Left renal pelvis (tissue), 4 donors: ENCODE data around the gene PLCH2. TPM values are rescaled to one million over a fixed set of nuclear protein-coding genes. Genes with fewer than 3 reads are reported as not detected.
A peak's percentile ranks its signal among the peaks of the same experiment; 100 is the strongest.
"Not testable (repeated sequence)": the region's sequence is repeated elsewhere in the genome, so short reads cannot be mapped to it uniquely, and the experiment has no call there.

ENCODE experiments used
- DNase-seq, 4 donors: peaks; one replicate each; pipeline ENCODE4 v3.0.0-alpha.2; 2013; ENCODE audit warnings: low read depth in 4 of 4, low spot score in 3 of 4
- polyA plus RNA-seq, 4 donors: library from polyadenylated mRNA; unstranded; fragments of 120-200 nt; gene quantifications; one replicate each; pipeline ENCODE4 v1.2.1, GENCODE V29; 2013; ENCODE audit not compliant: insufficient read length in 4 of 4

Gene PLCH2
- polyA plus RNA-seq, 4 donors, result 0.38 to 1.9 (median 1.3) TPM

DNA sequence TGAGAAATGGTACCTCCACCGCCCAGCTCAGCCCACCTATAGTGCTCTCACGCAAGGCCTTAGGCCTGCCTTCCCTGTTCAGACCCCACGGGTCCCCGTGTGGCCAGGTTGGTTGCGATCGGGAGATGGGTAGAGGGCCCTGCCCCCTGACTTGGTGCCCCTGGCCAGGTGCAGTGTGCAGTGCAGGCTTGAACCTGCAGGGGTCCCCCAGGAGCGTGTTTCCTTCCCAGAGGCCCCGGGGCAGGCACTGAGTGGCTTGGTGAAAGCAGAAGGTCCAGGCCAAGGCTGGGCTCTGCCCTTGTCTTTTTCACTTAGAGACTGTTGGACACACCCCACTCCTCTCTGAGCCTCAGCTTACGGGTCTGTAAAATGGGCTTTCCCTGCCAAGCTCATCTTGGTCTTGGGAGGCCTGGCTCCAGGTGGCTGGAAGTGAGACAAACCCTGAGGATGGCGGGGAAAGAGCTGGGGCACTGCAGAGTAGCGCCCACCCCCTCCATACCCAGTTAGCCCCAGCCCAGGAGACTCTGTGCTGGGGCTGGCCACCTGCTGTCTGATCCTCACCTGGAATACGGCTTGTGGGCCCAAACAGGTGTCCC, 63.3 kb downstream of the PLCH2 start:
- no peak for DNase-seq

DNA sequence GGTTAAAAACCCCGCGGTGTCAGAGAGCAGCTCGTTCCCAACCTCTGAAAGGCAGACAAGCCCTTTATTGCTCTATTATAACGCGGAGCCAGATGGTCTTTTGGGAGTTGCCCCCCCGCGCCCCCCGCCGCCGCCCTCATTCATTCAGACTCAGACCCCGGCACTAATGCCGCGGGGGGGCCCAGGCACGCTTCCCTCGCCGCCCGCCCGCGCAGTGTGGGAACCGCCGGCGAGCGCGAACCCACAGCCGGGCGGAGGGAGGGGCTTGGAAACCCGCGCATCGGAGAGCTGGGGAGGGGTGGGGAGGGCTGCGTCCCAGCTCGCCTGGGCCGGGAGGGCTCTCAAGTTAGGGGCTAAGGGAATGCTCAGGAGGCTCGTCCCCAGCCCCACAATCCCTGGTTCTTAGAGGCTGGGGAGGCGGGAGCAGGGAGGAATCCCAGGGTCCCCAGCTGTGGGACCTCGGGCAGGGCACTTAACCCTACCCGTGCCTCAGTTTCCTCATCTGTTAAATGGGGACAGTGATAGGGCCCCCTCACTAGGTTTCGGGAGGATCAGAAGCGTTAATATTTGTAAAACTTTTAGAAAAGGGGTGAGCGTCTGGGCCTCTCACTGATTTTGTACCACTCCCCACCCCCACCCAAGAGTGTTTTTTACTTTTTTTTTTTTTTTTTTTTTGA, 64.9 kb downstream of the PLCH2 start:
- no peak for DNase-seq

DNA sequence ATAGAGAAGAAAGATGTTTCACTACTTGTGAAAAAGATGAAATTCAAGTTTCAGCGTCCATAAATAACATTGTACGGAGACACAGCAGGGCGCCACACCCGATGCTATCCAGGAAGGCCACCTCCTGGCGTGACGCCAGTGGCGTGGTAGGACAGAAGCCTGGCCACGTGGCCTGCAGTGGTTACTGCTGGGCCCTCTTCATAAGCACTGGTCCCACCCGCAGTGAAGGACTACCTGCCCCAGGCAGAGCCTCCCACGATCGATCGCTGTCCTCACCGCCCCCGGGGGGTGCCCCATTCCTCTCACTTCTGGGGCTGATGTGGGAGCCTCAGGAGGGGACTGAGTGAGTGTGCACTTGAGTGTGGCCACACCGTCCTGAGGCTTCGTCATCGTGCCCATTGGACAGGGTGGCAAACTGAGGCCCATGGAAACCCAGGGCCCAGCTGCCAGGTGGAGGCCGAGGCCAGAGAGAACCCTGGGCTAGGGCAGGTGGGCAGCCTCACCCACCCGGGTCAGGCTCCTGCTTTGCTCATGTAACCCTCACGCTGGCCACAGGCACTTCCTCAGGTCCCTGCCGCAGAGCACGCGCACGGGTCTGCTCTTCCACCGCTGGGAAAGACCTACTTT, 65.6 kb downstream of the PLCH2 start:
- no peak for DNase-seq

DNA sequence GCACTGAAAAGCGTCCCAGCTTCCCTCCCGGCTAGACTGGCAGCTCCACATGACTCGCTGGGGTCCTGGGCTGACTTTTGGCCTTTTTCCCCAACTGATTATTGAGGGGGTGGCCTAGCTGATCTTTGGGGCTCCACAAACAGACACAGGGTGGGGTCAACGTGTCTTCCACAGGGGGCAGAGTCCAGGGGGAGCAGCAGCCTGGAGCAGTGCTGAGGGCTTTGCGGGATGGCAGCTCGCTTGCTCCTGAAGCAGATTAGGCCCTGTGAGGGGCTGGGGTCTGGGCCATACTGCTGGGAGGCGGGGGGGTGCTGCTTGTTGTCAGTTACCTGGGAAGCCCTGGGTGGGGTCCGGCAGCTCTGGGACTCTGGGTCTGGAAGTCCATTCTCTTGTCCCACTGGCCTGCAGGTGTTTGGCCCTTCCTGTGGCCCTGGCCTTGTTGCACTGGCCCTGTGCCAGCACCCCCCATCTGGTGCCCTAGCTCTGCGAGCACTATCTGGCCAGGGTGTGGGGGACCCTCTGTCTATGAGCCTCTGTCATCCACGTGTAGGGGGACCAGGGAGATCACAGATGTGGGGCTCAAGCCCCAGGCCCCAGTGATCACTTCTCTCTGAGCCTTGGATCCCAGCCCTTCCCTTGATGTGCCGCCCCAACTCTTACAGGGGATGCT, 66.3 kb downstream of the PLCH2 start:
- DNase-seq, result no peak

DNA sequence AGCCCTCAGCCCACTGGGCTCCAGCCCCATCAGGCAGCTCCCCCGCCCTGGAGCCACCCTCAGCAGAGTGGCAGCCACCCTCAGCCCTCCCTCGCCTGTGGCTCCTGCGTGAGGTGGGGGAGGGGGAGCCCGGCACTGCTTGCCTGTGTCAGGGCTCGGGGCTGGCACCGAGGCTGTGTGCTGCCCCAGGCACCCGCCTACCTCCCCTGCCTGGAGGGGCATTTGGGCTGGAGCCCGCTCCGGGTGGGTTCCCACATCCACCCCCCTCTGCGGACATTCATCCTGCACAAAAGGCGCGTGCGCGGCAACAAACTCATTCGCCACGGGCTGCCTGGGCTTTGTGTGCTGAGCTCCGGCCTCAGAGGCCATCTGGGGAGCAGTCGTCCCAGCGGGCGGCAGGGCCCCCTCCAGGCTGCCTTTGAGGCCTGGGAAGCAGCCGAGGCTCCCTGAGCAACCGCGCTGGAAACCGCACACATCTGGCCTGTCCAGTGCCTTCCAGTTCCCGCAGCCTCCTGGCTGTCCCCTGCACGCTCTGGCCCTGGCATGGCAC, 67.5 kb downstream of the PLCH2 start:
- DNase-seq, result no peak

DNA sequence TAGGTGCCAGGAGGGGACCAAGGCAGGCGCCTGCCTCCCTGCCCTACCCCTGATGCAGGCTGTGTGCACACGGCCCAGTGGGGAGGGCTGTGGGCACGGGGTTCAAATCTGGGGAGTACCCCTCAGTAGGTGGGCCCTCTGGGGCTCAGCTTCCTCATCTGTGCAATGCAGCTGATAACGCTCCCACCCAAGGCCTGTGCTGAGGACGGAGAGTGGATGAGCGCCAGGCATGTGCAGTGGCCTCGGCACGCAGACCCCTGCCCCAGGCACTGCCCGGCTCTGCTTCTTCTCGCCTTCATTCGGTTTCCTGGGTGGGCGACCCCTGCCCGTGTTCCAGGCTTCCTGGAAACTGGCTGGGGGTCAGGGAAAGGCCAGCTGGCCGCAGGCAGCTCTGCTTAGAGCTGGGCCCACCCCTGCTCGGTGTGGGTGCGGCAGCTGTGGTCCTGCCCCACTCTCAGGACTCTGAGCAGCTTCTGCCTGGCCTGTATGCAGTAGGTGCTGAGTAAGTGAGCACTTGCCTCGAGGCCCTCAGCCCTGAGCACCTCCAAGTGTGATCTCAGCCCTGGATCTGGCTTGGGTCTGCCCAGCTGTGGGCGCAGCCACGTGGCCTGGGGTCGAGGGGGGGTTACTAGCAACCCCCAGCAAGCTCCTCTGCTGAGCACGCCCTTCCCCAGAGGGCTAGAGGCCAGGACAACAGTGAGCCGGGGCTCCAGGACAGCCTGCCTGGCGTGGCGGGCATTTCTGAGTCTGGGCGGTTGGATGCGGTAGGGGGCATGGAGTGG, 68.2 kb downstream of the PLCH2 start:
- DNase-seq, result no peak

DNA sequence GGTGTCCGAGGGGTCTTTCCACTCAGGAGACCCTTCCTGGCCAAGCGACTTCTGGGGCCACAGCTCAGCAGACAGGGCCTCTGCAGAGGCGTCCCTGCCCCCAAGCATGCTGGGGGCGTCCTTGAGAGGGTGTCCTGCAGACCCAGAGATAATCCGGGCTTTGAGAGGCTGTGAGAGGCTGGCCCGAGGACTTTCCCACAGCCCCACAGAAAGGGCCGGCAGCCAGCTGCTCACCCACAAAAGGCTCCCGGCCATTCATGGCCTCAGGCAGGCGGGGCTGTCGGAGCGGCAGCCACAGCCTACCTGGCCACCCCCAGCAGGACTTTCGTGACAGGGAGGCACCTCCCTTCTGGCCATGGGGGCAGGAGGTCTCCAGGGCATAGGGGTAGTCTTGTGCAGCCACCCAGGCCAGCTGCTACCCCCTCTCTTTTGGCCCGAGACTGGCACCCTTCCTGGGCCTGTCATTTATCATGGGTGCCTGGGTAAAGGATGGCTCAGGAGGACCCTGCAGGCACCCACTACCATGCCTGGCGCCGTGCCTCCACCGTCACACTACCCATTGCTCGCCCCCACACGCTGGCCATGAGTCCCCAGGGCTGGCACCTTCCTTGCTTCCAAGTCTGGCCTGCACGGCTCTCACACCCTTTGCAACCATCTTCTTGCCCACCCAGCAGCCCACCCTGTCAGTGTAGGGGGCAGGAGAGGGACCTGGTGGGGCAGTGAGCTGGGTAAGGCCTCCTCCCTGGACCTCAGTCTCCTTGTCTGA, 69.0 kb downstream of the PLCH2 start:
- no peak for DNase-seq

DNA sequence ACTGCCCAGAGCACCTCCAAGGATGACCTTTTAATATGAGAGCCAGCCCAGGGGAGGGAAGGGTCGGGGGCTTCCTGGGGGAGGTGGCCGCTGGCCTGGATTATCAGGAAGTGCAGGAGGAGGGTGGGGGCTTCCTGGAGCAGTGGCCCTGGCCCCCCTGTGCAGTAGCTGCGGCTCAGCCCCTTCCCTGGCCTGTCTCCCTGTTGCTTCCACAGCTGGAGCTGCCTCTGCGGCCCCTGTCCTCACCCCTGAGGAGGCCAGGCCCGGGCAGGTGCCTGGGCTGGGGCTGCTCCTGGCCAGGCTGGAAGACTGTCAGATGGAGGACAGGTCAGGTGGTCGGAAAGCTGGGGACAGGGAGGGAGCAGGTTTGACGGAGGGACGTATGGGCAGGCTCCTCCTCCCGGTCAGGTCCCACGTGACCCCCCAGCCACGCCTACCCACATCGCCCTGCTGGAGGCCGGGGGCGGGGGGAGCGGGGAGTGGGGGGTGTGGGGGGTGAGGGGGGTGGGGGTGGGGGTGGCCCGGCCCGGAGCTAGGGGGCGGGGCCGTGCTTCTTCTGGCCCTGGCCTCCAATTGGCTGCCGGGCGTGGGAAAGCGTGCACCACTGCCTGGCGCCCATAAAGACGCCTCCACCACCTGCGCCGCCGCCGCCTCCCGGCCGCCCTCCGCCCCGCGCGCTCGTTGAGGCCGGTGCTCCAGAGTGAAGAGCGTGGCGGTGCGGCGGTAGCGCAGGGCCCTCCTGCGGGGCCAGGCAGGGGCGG, 69.8 kb downstream of the PLCH2 start:
- DNase-seq, result peak in 2 of 4 donors; percentile 69 to 74

DNA sequence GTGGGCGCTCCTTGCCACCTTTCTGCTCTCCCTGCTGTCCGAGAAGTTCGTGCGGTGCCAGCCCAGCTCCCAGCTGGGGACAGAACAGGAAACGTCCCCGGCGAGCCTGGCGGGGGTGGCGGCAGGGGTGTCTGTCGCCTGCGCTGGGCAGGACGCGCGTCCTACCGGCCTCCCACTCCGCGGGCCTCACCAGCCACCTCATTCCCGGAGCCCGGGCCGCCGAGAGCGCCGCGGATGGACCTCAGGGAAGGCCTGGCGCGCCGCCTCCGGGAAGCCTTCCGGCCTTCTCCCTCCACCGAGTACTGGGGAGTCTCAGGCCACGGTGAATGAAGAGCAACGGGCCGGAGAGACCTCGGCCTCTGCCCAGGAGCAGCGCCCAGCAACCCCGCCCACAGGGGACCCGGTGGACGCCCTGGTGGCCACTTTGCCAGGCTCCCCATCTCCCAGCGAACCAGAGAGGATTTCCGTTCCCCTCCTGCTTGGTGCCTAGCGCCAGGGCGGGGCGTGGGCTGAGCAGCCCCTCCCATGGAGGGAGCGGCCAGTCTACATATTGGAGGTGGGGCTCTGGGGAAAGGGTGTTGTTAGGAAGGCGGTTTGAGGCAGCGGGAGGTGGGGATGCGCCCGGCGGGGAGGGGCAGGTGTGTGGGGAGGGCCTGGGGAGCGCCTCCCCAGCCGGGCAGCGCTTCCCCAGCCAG, 70.6 kb downstream of the PLCH2 start:
- no peak for DNase-seq

DNA sequence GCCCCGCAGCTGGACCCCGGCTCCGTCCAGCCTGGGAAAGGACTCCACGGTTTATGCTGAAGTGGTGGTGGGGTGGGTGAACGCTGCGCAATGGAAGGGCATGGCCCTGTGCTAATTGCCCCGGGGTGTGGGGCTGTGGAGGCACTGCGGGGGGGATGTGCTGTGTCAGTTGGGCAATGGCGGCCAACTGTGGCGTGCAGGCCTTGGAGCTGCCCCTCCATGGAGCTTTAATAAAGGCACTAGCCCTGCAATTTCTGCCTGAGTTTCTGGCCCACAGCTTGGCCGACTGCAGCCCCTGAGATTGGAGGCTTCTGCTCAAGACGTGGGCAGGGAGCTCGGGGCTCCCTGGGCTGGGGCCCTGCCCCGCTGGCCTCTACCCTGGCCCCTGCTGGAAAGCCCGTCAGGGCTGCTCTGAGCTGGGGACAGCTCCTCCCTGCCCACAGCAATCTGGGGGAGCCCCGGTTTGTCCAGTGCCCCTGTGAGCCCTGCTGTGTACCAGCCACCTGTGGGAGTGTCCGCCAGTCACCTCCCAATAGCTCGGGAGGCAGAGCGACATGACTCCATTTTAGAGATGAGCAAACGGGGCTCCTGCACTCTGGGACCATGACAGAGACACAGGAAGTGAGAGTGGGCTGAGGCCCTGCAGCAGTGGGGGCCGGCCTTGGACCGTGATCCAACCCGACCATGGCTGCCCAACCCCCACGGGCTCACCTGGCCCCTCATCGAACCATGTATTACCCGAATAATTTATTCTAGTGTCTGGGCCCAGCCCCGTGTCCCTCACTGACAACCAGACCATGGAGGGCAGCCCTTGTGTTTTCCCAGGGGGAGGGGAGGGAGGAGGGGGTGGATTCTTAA, 71.3 kb downstream of the PLCH2 start:
- DNase-seq, result no peak

DNA sequence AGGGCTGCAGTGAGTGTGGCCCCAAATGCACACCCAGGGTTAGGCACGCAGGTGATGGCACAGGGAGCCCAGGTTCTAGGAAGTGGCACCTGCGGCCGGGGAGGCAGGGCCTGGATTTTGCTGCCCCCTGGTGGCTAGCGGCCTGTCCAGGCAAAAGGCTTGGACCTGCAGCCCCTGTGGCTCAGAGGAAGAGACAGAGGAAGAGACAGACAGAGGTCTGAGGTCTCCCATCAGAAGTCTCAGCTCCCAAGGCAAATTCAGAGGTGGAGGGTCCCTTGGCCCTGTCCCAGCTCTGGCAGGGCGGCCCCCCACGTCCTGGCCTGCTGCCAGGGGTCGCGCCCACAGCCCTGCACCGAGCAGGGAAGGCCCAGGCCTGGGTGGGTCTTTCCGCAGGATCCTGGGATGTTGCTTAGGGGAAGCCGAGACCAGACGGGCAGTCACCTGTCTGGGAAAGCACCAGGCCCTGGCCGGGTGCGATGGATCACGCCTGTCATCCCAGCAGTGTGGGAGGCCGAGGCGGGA, 72.0 kb downstream of the PLCH2 start:
- no peak for DNase-seq

DNA sequence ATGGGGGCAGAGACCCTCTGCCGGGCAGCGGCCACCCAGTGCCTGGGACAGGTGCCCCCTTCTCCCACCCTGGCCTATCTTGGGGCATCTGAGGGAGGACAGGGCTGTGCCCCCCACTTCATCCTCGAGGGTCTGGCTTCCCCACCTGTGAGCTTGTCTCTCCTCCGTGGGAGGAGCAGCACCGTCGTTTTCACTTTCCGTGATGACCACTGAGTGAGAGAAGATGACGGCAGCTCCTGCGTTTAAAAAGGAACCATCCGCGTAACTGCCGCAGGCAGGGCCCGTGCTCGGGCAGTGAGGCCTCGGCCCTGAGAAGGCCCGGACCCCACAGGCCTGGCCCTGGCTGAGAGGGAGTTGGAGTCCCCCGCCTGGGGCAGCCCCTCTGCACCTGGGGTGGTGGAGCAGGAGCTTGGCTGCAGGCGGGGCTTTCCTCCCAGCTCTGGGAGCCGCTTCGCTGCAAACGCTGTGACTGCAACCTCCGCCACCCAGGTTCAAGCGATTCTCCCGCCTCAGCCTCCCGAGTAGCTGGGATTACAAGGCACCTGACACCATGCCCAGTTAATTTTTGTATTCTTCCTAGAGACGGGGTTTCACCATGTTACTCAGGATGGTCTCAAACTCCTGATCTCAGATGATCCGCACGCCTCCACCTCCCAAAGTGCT, 73.4 kb downstream of the PLCH2 start:
- DNase-seq, result not testable (repeated sequence)

DNA sequence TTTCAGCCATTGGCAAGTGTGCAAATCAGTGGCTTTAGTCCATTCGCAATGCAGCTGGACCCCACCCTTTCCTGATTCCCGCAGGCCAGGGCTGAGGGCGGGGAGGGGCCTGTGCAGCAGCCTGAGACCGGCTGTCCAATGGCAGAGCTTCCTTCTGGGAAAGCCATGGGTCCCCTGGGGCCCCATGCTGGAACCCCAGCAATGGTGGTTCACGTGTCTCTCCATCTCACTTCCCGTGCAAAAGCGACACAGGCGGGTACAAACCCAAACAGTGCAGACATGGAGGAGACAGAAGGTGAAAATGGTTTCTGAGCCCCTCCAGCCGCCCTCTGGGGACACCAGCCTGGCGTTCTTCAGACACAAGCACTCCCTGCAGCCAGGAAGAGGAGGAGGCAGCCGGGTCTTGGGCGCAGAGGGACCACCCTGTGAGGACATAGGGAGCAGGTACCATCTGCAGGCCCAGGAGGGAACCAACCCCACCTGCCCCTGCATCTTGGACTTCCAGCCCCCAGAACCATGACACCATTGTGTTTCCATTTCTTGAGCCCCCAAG, 74.3 kb downstream of the PLCH2 start:
- not testable (repeated sequence) for DNase-seq

DNA sequence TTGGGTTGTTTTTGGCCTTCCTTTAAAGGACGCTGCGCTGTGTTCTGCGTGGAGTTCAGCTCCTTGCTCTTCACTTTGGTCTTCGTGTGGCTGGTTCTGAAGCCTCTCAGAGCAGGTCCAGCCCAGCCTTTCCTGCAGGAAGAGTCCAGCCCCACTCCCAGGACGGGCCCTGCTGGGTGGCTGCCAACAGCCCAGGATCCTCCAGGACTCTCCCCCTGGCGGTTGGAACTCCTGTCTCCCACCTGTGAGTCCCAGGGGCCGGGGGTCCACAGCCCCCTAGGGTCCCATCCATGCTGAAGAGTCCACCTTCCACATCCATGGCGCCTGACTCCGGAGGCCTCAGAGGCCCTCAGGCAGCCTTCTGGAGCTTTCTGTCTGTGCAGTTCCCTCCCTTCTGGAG, 75.5 kb downstream of the PLCH2 start:
- not testable (repeated sequence) for DNase-seq

DNA sequence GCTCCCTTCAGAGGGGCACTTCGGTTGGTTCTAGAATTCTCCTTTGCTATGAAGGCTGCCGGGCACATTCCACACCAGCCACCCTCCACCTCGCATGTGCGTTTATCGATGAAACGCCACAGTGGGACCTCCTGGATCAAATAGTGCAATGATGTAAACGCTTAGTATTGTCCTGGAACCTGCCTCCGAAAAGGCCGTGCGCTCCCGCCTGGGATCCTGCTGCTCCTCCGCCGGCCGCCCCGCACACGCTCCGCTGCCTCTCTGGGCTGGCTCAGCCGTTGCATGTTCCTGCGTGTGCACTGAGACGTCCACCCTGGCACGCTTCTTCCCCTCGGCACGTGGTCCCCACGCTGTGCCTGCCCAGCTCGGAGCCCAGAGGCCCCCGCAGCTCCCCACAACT, 76.1 kb downstream of the PLCH2 start:
- no peak for DNase-seq

DNA sequence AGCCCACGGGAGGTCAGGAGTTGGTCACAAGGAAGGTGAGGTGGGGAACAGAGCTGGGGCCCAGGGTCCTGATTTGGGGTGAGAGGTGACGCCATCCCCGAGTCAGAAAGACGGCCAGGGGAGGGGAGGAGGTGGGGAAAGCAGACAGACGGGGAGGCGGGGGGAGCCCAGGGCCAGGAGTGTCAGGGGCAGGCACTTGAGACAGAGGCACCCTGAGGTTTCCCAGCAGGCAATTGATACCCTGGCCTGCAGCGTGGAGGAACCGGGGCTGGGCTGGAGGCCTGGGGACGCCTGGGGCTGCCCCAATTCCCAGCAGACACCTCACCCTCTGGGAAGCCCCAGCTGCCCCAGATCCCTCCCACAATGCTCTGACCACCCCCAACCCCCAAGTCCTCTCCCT, 77.0 kb downstream of the PLCH2 start:
- not testable (repeated sequence) for DNase-seq
